ENCODE measurements around the gene MUSK. TPM values are rescaled to one million over a fixed set of nuclear protein-coding genes. Genes with fewer than 3 reads are reported as not detected.
"Not testable (repeated sequence)": the region's sequence is repeated elsewhere in the genome, so short reads cannot be mapped to it uniquely, and the experiment has no call there.

MUSK gene
- total RNA-seq, 1 experiment from 2014 or later: not detected

DNA sequence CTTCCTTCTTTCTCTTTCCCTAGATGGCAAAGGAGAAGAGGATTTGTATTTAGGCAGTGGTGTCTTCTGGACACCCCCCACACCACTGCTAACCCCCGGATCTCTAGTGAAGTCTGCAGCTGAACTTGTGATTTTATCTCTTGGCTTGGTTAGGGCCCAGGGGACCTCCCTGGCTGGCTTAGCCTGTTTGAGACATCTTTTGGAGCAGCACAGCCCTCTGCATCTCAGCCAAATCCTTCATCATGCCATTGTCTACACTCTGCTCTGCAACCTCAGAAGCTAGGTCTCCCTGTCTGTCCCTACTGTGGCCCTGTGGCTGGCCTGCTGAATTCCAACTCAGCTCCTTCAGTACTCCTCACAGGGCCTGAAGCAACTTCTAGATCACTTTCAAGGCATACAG, 81.7 kb downstream of the MUSK start:
- no peak for DNase-seq (ENCODE audit: low spot score)
- in situ Hi-C loops (cut with HindIII; ENCODE audit: low sequenced_read_pairs): no loop called here

- no peak for DNase-seq (ENCODE audit: low spot score)
- in situ Hi-C loops (cut with HindIII; ENCODE audit: low sequenced_read_pairs): no loop called here
Observed at GRCh38 chr9:110751971-110752370, 83.4 kb downstream of the MUSK start.

- no peak for DNase-seq (ENCODE audit: low spot score)
- in situ Hi-C loops (cut with HindIII; ENCODE audit: low sequenced_read_pairs): no loop called here
Observed at GRCh38 chr9:110752766-110753165, 84.2 kb downstream of the MUSK start.

- DNase-seq (ENCODE audit: low spot score): no peak
- in situ Hi-C loops (cut with HindIII; ENCODE audit: low sequenced_read_pairs): no loop called here
Observed at GRCh38 chr9:110753731-110754231, 85.2 kb downstream of the MUSK start.

- no peak for DNase-seq (ENCODE audit: low spot score)
- in situ Hi-C loops (cut with HindIII; ENCODE audit: low sequenced_read_pairs): no loop called here
Observed at GRCh38 chr9:110755179-110755578, 86.6 kb downstream of the MUSK start.

DNA sequence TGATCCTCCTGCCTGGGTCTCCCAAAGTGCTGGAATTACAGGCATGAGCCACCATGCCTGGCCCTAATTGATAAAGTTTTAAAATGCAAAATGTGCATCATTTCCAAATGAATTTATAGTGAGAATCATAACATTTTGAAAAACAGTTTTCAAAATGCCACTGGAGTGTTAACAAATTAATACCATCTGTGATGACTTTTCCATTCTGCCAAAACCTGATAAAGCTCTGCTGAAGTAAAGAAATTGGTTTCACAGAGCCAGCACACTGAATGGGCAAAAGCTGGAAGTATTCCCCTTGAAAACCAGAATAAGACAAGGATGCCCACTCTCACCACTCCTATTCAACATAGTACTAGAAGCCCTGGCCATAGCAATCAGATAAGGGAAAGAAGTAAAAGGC, 89.6 kb downstream of the MUSK start:
- no peak for DNase-seq (ENCODE audit: low spot score)
- in situ Hi-C loops (cut with HindIII; ENCODE audit: low sequenced_read_pairs): no loop called here

- no peak for DNase-seq (ENCODE audit: low spot score)
- in situ Hi-C loops (cut with HindIII; ENCODE audit: low sequenced_read_pairs): no loop called here
Observed at GRCh38 chr9:110762783-110763182, 94.2 kb downstream of the MUSK start.

DNA sequence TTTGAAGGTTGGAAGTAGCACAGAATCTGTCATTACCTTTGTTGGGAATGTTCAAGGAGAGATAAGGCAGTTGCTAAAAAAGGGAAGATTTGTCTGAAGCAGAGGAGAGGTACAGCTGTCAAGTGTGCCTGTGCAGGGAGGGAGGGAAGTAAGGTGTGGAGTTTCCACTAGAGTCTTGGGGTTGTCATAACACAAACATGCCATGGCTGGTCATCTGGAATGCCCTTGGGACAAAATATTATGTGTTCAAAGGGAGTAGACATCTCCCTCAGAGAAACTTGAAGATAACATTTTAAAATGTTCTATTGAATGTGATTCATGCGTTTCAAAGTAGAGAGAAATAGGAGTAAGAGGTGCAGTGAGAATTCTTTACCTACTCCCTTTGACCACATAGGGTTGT, 95.0 kb downstream of the MUSK start:
- no peak for DNase-seq (ENCODE audit: low spot score)
- in situ Hi-C loops (cut with HindIII; ENCODE audit: low sequenced_read_pairs): no loop called here

- in situ Hi-C loops (cut with HindIII; ENCODE audit: low sequenced_read_pairs): no loop called here
Observed at GRCh38 chr9:110764006-110764405, 95.4 kb downstream of the MUSK start.

DNA sequence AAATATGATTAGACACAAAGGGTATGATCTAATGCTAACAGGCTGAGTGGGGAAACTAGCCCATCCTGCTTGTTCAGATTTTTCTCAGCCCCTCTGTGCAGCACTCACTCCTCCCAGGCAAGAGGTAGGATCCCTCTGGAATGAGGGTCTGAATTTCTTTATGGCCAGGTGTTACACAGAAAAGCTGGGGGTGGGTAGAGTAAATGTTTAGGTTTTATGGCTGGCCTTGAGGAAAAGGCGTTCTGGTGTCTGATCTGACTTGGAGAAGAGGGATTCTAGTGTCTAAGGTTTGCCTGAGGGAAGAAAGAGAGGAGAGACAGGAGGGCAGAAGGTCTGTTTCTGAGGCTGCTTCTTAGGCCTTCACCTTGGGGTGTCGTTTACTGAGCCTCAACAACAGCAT, 97.3 kb downstream of the MUSK start:
- in situ Hi-C loops (cut with HindIII; ENCODE audit: low sequenced_read_pairs): no loop called here
- no peak for DNase-seq (ENCODE audit: low spot score)

More at GRCh38 chr9:110764006-110764405, 95.4 kb downstream of the MUSK start:
- no peak for DNase-seq (ENCODE audit: low spot score)

DNA sequence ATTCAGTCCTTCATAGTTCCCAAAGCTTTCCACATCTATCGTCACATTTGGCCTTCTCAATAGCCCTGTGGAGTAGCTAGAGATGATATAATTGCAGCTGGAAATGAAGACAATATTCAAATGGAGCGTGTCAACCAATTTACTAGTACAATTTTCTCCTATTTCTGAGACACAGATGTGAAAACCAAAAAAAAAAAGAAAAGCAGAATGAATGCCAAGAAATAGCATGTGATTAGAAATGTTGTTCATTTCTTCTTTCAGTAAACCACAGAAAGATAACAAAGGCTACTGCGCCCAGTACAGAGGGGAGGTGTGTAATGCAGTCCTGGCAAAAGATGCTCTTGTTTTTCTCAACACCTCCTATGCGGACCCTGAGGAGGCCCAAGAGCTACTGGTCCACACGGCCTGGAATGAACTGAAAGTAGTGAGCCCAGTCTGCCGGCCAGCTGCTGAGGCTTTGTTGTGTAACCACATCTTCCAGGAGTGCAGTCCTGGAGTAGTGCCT, 99.0 kb downstream of the MUSK start:
- in situ Hi-C loops (cut with HindIII; ENCODE audit: low sequenced_read_pairs): no loop called here
- no peak for DNase-seq (ENCODE audit: low spot score)

DNA sequence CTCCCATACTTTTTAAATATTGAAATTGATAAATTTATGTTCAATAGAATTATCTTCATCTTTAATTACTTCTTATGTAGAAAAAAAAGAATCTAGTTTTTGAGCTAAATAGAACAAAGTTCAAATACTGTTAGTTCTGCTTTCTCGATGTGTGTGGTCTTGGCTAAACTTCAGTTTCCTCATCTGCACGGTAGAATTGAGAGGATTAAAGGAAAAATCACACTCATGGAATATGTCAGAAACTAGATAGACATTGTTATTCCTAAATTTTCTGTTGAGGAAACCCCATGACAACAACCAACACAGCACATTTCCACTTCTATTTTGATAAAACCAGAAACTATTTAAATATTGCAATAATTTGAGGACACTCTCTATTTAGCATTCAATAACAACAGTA, 100.3 kb downstream of the MUSK start:
- DNase-seq (ENCODE audit: low spot score): no peak
- in situ Hi-C loops (cut with HindIII; ENCODE audit: low sequenced_read_pairs): no loop called here

GRCh38 chr9:110769667-110770066, 101.1 kb downstream of the MUSK start:
- DNase-seq (ENCODE audit: low spot score): no peak
- in situ Hi-C loops (cut with HindIII; ENCODE audit: low sequenced_read_pairs): no loop called here

- no peak for DNase-seq (ENCODE audit: low spot score)
- in situ Hi-C loops (cut with HindIII; ENCODE audit: low sequenced_read_pairs): no loop called here
Observed at GRCh38 chr9:110775724-110776123, 107.1 kb downstream of the MUSK start.

DNA sequence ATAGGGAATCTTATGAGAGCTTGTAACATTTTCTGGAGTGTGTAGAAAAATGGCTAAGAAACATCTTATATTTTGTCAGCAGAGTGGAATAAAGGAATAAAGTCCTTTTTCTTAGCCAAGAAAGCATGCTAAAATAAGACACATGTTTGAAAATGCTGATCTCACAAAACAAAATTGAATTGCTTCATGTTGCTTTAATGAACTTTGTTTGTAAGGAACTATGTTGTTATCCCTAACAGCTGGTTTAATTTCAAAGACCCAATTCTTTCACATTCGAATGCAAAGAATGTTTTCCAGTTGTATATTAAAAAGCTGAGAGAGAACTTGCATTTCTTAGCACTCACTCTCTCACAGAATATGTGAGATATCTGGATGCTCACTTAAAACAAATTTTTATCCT, 107.6 kb downstream of the MUSK start:
- DNase-seq (ENCODE audit: low spot score): no peak
- in situ Hi-C loops (cut with HindIII; ENCODE audit: low sequenced_read_pairs): no loop called here

GRCh38 chr9:110777196-110777875, 108.7 kb downstream of the MUSK start:
- in situ Hi-C loops (cut with HindIII; ENCODE audit: low sequenced_read_pairs): no loop called here
- DNase-seq (ENCODE audit: low spot score): no peak

- in situ Hi-C loops (cut with HindIII; ENCODE audit: low sequenced_read_pairs): no loop called here
- DNase-seq (ENCODE audit: low spot score): no peak
Observed at GRCh38 chr9:110777876-110778215, 109.3 kb downstream of the MUSK start.

DNA sequence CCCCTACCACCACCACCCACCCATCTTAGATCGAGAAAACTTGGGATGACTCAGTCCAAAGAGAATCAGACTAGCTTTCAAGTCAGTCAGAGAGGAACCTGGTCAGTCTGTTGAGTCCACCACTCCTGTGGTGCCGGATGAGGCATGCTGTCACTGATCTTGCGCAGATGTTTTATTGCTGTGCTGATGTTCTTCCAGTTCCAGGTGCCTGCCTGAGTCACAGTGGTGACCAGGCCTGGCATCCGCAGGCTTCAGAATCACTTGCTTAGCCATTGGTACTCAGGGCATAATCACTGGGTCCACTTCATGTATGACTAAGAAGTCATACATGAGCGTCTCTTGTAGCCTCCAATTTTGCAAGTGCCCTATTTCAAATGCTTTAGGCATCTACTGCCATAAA, 114.1 kb downstream of the MUSK start:
- DNase-seq (ENCODE audit: low spot score): no peak

DNA sequence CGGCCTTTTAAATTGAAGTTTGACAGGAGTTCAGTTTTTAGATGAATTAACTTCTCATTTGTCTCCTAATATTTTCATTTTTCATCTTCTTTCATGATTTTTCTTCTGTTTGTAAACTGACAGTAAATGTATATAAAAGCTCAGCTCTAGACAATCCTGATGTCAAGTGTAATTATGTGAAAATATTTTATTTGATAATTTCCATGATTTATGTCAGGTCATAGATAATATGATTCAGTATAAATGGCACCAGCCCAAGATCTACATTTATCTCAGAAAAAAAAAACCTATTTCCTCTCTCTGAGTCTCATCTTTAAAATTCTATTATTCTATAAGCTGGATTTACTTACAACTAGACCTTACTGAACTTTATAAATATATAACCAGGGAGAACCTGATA, 115.7 kb downstream of the MUSK start:
- in situ Hi-C loops (cut with HindIII; ENCODE audit: low sequenced_read_pairs): no loop called here
- DNase-seq (ENCODE audit: low spot score): no peak

More for the DNA sequence above, 114.1 kb downstream of the MUSK start:
- in situ Hi-C loops (cut with HindIII; ENCODE audit: low sequenced_read_pairs): no loop called here

DNA sequence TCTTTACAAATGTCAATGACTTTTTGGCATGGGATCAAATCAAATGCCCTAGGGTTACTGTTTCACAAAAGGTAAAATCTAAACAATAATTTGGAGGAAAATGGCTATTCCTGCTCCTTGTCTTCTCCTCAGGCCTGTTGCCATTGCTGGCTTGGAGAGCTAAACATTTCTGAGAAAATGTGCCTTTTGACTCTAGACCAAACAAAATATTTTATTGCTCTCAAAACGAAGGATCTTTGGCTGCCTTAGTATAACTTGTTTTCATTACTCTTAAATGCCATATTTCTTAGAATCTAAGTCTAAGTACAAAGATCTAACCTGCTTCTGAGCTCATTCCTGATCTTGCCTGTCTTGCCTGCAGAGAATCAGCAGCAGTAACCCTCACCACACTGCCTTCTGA, 116.6 kb downstream of the MUSK start:
- no peak for DNase-seq (ENCODE audit: low spot score)
- in situ Hi-C loops (cut with HindIII; ENCODE audit: low sequenced_read_pairs): no loop called here

DNA sequence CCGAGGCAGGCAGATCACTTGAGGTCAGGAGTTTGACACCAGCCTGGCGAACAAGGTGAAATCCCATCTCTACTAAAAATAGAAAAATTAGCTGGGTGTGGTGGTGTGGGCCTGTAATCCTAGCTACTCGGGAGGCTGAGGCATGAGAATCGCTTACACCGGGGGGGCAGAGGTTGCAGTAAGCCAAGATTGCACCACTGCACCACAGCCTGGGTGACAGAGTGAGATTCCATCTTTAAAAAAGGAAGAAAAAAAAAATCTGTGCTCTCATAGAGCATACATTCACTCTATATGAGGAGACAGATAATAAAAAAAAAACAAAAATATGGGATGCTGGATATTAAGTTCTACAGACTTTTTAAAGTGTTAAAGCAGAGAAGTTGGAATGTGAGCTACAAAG, 119.8 kb downstream of the MUSK start:
- in situ Hi-C loops (cut with HindIII; ENCODE audit: low sequenced_read_pairs): not testable (repeated sequence)

More for the DNA sequence above, 119.8 kb downstream of the MUSK start:
- DNase-seq (ENCODE audit: low spot score): not testable (repeated sequence)

Measured in G401 (cell line).